ENCODE data around the gene ARMC5.
A peak's percentile ranks its signal among the peaks of the same experiment; 100 is the strongest.
"Not testable (repeated sequence)": the region's sequence is repeated elsewhere in the genome, so short reads cannot be mapped to it uniquely, and the experiment has no call there.

The ARMC5 gene

DNA sequence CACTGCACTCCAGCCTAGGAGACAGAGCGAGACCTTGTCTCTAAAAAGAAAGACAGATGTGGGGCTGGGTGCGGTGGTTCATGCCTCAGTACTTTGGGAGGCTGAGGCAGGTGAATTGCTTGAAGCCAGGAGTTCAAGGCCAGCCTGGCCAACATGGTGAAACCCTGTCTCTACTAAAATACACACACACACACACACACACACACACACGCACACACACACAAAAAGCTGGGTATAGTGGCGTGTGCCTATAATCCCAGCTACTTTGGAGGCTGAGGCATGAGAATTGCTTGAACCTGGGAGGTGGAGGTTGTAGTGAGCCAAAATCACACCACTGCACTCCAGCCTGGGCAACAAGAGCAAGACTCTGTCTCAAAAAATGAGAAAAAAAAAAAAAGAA lies 24.7 kb downstream of the ARMC5 start:
- DNase-seq, H3K9me3 Mint-ChIP-seq, H3K36me3 Mint-ChIP-seq, CTCF ChIA-PET, H3K4me3 Mint-ChIP-seq, H3K27ac Mint-ChIP-seq: not testable (repeated sequence)
- H3K4me1 Mint-ChIP-seq, result peaks cover 14% of the 10 kb centered on the region
- H3K27me3 Mint-ChIP-seq, result peaks cover 79% of the 10 kb centered on the region

DNA sequence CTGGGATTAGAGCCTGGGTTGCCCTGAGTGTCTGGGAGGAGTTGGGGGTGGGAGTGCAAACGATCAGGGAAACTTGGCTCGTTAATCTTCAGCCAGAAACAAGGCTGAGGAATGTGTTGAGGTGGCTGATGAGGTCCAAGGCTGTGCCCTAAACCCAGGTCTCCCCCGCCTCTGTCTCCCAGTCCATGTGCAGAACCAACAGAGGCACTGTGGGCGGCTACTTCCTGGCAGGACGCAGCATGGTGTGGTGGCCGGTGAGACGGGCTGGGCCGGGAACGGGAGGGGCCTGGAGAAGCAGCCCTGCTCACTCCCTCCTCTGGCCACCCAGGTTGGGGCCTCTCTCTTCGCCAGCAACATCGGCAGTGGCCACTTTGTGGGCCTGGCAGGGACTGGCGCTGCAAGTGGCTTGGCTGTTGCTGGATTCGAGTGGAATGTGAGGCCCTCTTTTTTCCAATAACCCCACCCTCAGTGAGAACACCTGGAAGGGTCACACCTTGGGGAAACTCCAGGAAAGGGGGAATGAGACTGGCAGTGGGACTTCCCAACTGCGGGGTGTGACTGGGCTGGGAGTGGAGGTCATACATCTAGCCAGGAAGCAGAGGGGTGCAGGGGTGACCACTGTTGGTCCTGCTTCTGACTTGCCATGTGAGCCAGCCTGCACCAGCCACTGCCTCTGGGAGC lies 25.3 kb downstream of the ARMC5 start:
- H3K9me3 Mint-ChIP-seq, result no peaks in the 10 kb centered on the region
- no peaks in the 10 kb centered on the region for H3K36me3 Mint-ChIP-seq
- H3K27me3 Mint-ChIP-seq, result peaks cover 73% of the 10 kb centered on the region
- CTCF ChIA-PET, result interaction anchor here (0.9 kb wide), 1 partner anchor 385 kb away, joined by 3 read pairs; no protein-coding TSS in a partner anchor
- H3K27ac Mint-ChIP-seq, result no peak overlapping the region
- no peak overlapping the region for H3K4me3 Mint-ChIP-seq
- peaks cover 16% of the 10 kb centered on the region for H3K4me1 Mint-ChIP-seq
- DNase-seq, result no peak

DNA sequence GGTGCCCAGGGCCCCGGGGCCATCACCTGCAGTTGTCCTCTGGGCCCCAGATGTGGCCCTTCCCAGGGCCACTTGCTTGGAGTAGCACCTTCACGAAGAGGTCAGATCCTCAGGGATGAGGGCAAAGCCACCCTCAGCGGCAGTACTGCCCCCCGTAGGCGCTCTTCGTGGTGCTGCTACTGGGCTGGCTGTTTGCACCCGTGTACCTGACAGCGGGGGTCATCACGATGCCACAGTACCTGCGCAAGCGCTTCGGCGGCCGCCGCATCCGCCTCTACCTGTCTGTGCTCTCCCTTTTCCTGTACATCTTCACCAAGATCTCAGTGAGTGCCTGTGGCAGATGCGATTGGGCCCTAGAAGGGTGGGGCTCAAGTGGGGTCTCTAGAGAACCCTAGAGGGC lies 26.3 kb downstream of the ARMC5 start:
- CTCF ChIA-PET, result interaction anchor here (0.9 kb wide), 1 partner anchor 384 kb away, joined by 3 read pairs; no protein-coding TSS in a partner anchor

DNA sequence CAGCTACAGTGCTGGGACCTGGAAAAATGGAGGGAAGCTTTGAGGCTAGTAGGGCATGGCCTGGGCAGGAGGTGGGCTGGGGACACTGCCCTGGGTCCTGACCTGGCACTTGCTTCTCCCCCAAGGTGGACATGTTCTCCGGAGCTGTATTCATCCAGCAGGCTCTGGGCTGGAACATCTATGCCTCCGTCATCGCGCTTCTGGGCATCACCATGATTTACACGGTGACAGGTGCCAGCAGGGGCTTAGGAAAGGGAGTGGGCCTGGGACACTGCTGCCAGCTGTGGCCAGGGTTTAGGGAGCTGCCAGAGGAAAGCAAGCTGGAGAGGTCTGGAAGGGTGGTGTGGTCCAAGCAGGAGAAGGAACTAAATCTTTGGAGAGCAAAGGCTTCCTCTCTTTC lies 26.7 kb downstream of the ARMC5 start:
- no peaks in the 10 kb centered on the region for H3K9me3 Mint-ChIP-seq

More for the DNA sequence above, 26.3 kb downstream of the ARMC5 start:
- H3K4me1 Mint-ChIP-seq, result peaks cover 17% of the 10 kb centered on the region
- no peak overlapping the region for H3K27ac Mint-ChIP-seq
- no peak for DNase-seq
- H3K4me3 Mint-ChIP-seq, result no peak overlapping the region
- H3K27me3 Mint-ChIP-seq, result peaks cover 69% of the 10 kb centered on the region
- no peaks in the 10 kb centered on the region for H3K9me3 Mint-ChIP-seq
- H3K36me3 Mint-ChIP-seq, result no peaks in the 10 kb centered on the region

DNA sequence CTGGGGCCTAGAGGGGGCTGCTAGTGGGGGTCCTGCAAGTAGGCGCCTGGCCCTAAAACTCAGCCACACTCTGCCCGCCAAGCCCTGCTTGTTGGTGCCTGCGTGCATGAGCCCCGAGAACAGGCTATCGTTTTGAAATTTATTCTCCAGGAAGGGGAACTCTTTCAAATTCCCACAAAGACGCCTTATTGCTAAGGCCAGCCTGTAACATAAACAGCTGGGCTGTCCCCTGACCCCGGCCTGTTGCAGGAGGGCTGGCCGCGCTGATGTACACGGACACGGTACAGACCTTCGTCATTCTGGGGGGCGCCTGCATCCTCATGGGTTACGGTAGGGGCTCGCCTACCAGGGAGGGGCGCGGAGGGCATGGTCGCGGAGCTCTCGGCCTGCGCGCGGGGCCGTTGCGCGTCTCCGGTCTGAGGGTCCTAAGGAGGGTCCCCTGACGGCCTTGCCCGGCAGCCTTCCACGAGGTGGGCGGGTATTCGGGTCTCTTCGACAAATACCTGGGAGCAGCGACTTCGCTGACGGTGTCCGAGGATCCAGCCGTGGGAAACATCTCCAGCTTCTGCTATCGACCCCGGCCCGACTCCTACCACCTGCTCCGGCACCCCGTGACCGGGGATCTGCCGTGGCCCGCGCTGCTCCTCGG lies 27.9 kb downstream of the ARMC5 start:
- CTCF ChIA-PET, result interaction anchor here (0.8 kb wide), 1 partner anchor 13 kb away, joined by 3 read pairs; no protein-coding TSS in a partner anchor
- DNase-seq, result no peak
- peaks cover 56% of the 10 kb centered on the region for H3K27me3 Mint-ChIP-seq
- H3K36me3 Mint-ChIP-seq, result no peaks in the 10 kb centered on the region
- no peaks in the 10 kb centered on the region for H3K9me3 Mint-ChIP-seq
- H3K4me1 Mint-ChIP-seq, result peaks cover 17% of the 10 kb centered on the region
- H3K27ac Mint-ChIP-seq, result no peak overlapping the region
- peak overlapping the region; percentile 78 for H3K4me3 Mint-ChIP-seq

More for the DNA sequence above, 26.7 kb downstream of the ARMC5 start:
- CTCF ChIA-PET, result interaction anchor here (0.9 kb wide), 1 partner anchor 383 kb away, joined by 3 read pairs; no protein-coding TSS in a partner anchor
- no peak for DNase-seq
- Mint-ChIP-seq H3K4me1 (peaks cover 17% of the 10 kb centered on the region), H3K36me3 (no peaks in the 10 kb centered on the region), H3K27ac (peak overlapping the region; percentile 50), H3K27me3 (peaks cover 64% of the 10 kb centered on the region), H3K4me3 (peak overlapping the region; percentile 44)

DNA sequence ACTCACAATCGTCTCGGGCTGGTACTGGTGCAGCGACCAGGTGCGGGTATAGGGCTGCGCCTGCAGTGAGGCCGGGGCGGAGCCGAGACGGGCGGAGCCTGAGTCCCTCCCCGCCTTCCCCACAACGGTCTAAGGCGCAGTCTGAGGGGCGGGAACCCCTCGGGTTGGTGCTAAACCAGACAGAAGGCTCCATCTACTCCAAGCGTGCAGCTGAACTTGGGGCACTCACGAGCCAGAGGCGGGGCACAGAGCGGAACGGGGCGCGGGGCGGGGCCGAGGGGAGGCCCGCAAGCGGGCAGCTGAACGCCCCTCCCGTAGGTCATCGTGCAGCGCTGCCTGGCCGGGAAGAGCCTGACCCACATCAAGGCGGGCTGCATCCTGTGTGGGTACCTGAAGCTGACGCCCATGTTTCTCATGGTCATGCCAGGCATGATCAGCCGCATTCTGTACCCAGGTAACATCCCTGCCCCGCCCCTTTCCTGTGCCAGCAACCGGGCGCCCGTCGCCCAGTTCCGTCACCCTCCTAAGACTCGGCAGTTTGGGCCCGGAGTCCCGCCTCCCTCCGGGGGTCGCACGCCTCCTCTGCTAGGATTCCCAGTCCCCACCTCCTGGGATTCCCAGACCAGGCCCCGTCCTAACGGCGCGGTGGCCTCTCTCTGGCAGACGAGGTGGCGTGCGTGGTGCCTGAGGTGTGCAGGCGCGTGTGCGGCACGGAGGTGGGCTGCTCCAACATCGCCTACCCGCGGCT lies 28.6 kb downstream of the ARMC5 start:
- H3K27ac Mint-ChIP-seq, result peak overlapping the region; percentile 12
- CTCF ChIA-PET, result interaction anchor here (0.8 kb wide), 1 partner anchor 12 kb away, joined by 3 read pairs; no protein-coding TSS in a partner anchor

DNA sequence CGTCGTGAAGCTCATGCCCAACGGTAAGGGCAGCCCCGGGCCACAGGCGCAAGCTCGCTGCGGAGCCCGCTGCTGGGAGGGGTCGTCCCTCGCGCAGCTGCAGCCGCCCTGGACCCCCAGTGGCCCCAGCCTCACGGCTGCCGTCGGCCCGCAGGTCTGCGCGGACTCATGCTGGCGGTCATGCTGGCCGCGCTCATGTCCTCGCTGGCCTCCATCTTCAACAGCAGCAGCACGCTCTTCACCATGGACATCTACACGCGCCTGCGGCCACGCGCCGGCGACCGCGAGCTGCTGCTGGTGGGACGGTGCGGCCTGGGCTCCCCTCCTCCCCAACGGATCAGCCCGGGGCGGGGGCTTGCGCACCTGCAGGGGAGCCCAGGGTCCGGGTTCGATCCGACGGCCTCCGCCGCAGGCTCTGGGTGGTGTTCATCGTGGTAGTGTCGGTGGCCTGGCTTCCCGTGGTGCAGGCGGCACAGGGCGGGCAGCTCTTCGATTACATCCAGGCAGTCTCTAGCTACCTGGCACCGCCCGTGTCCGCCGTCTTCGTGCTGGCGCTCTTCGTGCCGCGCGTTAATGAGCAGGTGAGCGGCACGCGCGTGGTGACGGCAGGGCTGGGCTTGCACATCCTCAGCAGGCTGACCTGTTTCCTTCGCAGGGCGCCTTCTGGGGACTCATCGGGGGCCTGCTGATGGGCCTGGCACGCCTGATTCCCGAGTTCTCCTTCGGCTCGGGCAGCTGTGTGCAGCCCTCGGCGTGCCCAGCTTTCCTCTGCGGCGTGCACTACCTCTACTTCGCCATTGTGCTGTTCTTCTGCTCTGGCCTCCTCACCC lies 29.4 kb downstream of the ARMC5 start:
- peaks cover 43% of the 10 kb centered on the region for H3K27me3 Mint-ChIP-seq
- no peak overlapping the region for H3K27ac Mint-ChIP-seq
- DNase-seq, result no peak
- H3K9me3 Mint-ChIP-seq, result no peaks in the 10 kb centered on the region
- H3K4me3 Mint-ChIP-seq, result peak overlapping the region; percentile 78
- H3K4me1 Mint-ChIP-seq, result peaks cover 17% of the 10 kb centered on the region
- peaks cover 3% of the 10 kb centered on the region for H3K36me3 Mint-ChIP-seq
- CTCF ChIA-PET, result no interaction called here

More for the DNA sequence above, 28.6 kb downstream of the ARMC5 start:
- Mint-ChIP-seq H3K4me1 (peaks cover 17% of the 10 kb centered on the region), H3K4me3 (peak overlapping the region; percentile 78), H3K36me3 (peaks cover 3% of the 10 kb centered on the region), H3K9me3 (no peaks in the 10 kb centered on the region), H3K27me3 (peaks cover 49% of the 10 kb centered on the region)
- peak; percentile 80 for DNase-seq

DNA sequence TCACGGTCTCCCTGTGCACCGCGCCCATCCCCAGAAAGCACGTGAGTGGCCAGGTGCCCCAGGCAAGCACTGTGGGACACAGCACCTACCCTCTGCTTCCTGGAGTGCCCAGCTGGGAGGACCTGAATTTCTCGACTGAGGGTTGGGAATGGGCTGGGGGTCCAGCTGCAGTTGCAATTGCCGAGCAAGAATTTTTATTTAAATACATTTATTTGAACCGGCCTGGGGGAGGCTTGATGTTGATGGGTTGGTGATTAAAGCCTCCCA lies 29.9 kb downstream of the ARMC5 start:
- H3K4me1 Mint-ChIP-seq, result peaks cover 17% of the 10 kb centered on the region
- CTCF ChIA-PET, result no interaction called here
- H3K4me3 Mint-ChIP-seq, result peak overlapping the region; percentile 21
- DNase-seq, result no peak
- H3K9me3 Mint-ChIP-seq, result no peaks in the 10 kb centered on the region
- peaks cover 37% of the 10 kb centered on the region for H3K27me3 Mint-ChIP-seq
- H3K27ac Mint-ChIP-seq, result no peak overlapping the region
- peaks cover 3% of the 10 kb centered on the region for H3K36me3 Mint-ChIP-seq

DNA sequence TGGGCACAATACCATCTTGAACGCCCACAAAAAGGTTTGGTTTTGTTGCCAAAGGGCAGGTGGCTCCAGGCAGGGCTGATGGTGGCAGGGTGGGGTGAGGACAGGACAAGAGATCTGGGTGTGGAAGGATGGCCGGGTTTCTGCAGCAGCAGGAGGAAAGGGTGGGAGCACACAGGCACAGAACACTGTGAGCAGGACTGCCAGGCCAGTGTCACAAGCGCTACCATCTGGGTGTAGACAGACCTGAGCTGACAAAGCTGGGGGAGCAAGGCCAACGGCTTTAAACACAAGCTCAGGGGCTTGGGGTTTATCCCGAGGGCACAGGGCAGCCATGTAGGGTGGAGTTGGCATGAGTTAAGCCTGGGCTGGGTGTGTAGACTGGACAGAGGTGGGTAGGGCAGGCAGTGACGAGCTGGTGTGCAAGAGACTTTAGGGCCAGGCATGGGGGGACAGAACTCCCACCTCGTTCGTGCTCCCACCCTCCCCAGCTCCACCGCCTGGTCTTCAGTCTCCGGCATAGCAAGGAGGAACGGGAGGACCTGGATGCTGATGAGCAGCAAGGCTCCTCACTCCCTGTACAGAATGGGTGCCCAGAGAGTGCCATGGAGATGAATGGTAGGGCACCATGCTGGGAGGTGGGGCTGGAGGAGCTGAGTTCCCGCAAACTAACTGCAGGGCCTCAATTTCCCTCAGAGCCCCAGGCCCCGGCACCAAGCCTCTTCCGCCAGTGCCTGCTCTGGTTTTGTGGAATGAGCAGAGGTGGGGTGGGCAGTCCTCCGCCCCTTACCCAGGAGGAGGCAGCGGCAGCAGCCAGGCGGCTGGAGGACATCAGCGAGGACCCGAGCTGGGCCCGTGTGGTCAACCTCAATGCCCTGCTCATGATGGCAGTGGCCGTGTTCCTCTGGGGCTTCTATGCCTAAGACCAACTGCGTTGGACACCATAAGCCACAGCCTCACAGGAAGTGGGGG lies 30.6 kb downstream of the ARMC5 start:
- Mint-ChIP-seq H3K27me3 (peaks cover 31% of the 10 kb centered on the region), H3K36me3 (peaks cover 3% of the 10 kb centered on the region), H3K9me3 (no peaks in the 10 kb centered on the region), H3K27ac (peak overlapping the region; percentile 68), H3K4me1 (peaks cover 17% of the 10 kb centered on the region), H3K4me3 (peak overlapping the region; percentile 40)
- CTCF ChIA-PET, result interaction anchor here (0.6 to 1.4 kb wide), 3 partner anchors 9 to 29 kb away, joined by 3 to 4 read pairs (median 3); no protein-coding TSS in a partner anchor
- DNase-seq, result no peak

DNA sequence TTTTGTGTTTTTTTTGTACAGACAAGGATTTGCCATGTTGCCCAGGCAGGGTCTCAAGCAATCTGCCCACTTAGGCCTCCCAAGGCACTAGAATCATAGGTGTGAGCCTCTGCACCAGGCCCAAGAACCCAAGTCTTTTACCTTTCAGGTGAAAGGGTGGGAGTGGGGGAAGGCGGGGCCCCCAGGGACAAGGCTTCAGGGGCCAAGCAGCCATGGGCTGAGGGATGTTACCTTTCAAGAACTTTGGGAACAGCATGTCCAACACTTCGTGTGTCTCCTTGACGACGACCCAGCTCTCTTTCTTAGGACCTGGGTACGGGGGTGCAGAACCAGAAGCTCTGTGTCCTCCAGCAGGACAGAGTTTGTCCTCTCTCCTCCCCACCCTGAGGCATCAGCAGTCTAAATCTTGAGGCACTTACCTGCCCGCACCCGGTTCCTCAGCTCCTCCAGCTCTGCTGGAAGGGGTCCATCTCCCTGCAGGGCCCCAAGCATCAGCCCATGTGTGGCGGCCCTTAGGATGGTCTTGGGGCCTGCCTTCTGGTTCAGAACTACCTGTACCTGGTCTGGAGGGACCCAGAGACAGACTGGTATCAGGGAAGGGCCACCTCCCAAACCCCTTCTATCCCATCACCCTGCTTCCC lies 32.6 kb downstream of the ARMC5 start:
- Mint-ChIP-seq H3K4me3 (no peak overlapping the region), H3K27ac (no peak overlapping the region), H3K4me1 (peaks cover 11% of the 10 kb centered on the region), H3K27me3 (peaks cover 11% of the 10 kb centered on the region), H3K36me3 (peaks cover 3% of the 10 kb centered on the region), H3K9me3 (no peaks in the 10 kb centered on the region)
- DNase-seq, result no peak
- CTCF ChIA-PET, result no interaction called here

DNA sequence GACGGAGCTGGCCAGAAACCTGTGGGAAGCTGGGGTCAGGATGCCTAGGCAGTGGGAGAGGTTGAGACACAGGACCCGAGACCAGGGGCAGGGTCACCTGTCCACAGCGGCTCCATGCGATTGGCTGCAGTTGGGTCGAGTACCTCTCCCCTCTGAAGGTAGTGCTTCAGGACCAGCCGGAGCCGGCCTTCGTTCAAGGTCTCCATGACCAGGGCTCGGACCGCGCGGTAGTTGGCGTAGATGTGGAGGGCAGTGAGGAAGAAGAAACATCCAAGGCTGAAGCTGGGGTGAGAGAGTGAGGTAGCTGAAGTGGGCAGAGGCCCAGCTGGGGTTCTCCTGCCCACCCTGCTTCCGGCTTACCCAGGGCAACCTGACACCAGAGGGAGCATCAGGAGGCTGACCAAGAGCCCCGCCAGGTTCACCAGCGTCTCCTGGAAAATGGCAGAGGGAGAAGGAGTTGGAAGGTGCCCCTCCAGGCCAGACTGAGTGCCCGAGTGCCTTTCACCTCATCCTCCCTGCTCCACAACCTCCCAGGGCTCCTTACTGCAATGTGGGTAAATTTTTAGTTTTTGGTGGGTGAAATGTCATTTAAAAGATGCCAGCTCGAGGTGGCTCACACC lies 34.3 kb downstream of the ARMC5 start:
- Mint-ChIP-seq H3K9me3 (no peaks in the 10 kb centered on the region), H3K4me3 (no peak overlapping the region), H3K27ac (no peak overlapping the region), H3K27me3 (no peaks in the 10 kb centered on the region), H3K4me1 (peaks cover 3% of the 10 kb centered on the region), H3K36me3 (peaks cover 7% of the 10 kb centered on the region)
- DNase-seq, result no peak
- CTCF ChIA-PET, result no interaction called here

DNA sequence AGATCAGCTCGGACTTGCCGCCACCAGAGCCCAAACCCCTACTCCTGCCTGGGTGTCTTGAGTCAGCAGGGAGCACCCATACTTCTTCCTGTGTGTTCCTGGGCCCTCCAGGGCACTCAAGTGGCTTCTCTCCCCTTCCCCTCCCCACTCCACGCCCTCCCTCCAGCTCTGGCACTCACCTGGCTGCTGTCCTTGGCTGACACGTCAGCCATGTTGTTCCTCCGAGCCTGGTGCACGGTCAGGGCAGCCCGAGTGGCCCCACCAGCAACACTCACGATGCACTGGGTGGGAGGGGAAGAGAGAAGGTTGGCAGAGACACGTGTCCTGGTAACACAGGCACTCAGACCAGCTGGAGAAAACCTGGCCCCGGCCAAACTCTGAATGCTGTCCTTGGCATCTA lies 37.4 kb downstream of the ARMC5 start:
- peaks cover 14% of the 10 kb centered on the region for H3K36me3 Mint-ChIP-seq
- CTCF ChIA-PET, result no interaction called here
- no peak for DNase-seq
- no peaks in the 10 kb centered on the region for H3K4me1 Mint-ChIP-seq
- H3K9me3 Mint-ChIP-seq, result no peaks in the 10 kb centered on the region
- H3K27ac Mint-ChIP-seq, result no peak overlapping the region
- no peaks in the 10 kb centered on the region for H3K27me3 Mint-ChIP-seq
- no peak overlapping the region for H3K4me3 Mint-ChIP-seq

Measured in activated naive CD4-positive, alpha-beta T cell treated with anti-CD3 and anti-CD28 coated beads, Interleukin-2, amount 10 ng/mL, durations not matched to agents 7 days and 5 days (primary cell).